Fibroblast of peridontal ligament (primary cell): Measurements from ENCODE around the gene CFAP74.
"Not testable (repeated sequence)": the region's sequence is repeated elsewhere in the genome, so short reads cannot be mapped to it uniquely, and the experiment has no call there.

ENCODE experiments used
- DNase-seq: peaks from one replicate; pipeline ENCODE4 v3.0.0-alpha.2; 2010; ENCODE audit errors: extremely low read depth

Gene CFAP74

DNA sequence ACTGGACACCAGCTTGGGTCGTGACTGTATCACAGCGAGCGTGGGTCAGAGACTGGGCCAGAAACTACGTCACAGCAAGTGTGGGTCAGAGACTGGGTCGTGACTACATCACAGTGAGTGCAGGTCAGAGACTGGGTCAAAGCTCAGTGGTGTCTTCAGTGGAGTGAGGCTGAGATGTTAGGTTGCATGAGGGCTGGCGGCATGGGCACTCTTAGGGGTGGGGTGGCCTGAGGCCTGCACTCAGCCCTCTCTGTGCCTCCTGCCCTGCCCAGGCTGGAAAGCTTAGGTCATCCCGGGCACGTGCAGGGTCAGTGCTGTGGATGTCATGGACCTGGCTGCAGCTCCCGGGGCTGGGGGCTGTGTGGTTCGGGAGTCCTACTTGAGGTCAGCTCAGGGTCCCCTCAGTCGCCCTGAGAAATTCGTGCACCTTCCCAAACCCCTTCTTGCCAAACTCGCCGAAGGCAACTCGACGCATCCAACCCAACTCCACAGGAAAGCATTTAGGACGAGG lies 19.0 kb downstream of the CFAP74 start:
- no peak for DNase-seq

DNA sequence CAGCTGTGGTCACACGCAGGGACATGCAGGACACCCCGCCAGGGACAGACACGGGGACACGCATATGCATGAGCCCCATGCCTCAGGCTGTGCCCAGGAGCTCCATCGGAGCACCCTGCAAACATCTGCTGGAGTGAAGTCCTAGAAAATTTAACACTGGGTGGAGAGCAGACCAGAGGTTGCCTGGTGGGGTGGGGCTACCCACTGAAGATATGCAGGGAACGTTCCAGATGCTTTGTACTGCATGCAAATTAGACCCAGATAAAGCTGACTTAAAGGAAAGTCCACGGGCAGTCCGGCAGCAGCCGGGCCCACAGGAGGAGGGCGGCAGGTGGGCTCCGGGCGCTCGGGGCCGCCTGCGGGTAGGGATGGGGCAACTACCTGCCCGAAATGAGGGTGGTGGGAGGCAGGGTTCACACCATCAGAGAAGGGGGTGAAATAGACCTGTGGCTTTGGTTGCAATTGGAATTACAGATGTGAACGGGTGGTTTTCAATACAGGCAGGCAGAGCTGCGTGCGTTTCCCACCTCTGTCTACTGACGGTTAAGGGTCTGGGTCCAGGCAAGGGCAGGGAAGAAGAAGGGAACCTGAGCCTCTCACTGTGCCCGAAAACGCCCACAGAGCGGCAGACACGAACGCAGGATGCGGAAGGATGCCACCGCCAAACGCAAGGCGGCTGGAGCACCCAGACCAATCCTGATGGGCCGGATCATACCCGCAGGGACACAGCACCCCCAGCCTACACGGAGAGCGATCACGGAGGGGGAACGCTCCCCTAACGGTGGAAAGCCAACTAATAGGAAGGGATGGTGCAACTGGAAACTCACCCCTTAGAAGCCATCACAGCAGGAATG lies 21.0 kb downstream of the CFAP74 start:
- DNase-seq: no peak

- DNase-seq: not testable (repeated sequence)
Observed at GRCh38 chr1:1981631-1982327, 21.8 kb downstream of the CFAP74 start.

GRCh38 chr1:1981142-1981500 lies 22.5 kb downstream of the CFAP74 start:
- DNase-seq: no peak

- DNase-seq: no peak
Observed at GRCh38 chr1:1980467-1981141, 23.0 kb downstream of the CFAP74 start.

DNA sequence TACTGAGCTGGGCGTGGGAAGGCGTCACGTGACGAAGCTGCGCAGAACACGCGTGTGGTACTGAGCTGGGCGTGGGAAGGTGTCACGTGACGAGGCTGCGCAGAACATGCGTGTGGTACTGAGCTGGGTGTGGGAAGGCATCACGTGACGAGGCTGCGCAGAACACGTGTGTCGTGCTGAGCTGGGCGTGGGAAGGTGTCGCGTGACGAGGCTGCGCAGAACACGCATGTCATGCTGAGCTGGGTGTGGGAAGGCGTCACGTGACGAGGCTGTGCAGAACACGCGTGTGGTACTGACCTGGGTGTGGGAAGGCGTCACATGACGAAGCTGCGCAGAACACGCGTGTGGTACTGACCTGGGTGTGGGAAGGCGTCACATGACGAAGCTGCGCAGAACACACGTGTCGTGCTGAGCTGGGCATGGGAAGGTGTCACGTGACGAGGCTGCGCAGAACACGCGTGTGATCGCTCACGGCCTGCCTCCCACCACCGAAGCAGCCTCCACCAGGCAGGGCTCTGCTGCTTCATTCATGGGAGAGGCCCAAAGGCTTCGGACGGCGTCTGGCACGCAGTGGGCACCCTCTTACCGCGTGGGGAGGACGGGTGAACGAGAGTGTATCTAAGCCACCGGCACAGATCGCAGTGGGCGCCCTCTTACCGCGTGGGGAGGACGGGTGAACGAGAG lies 24.0 kb downstream of the CFAP74 start:
- no peak for DNase-seq

- not testable (repeated sequence) for DNase-seq
Observed at GRCh38 chr1:1978690-1979481, 24.7 kb downstream of the CFAP74 start.

GRCh38 chr1:1978108-1978507 lies 25.5 kb downstream of the CFAP74 start:
- no peak for DNase-seq

DNA sequence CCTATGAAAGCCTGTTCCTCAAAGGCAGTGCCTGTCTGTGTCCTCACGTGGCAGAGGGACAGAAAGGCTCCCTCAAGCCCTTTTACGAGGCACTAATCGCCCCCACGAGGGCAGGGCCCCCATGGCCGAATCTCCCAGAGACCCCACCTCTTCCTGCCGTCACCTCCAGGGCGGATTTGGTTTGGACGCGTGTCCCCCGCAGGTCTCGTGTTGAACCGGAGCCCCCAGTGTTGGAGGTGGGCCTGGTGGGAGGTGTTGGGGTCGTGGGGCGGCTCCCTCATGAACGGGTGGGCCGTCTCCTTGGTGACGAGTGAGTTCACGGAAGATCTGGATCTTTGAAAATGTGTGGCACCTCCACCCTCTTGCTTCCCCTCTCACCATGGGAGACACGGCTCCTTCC lies 27.6 kb downstream of the CFAP74 start:
- DNase-seq: no peak

DNA sequence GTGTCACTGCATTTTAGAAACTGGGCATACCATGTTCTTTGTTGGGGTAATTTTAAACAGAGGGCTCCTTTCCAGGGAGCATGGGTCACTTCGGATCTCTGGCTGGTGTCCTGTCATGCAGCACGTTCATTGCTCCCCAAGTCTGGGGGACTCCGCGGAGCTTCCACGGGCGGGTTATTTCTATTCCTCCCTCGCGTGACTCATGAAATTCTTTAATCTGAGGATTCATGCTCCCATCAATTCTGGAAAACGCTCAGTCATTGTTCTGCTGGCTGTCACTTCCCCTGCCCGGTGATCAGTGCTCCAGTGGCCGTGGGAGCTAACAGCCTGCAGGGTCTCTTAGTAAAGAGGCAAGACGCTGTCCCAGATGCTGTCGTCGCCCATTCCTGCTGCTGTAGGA lies 28.1 kb downstream of the CFAP74 start:
- DNase-seq: no peak

GRCh38 chr1:1974834-1975233 lies 28.8 kb downstream of the CFAP74 start:
- DNase-seq: no peak

- DNase-seq: no peak
Observed at GRCh38 chr1:1973716-1974642, 29.6 kb downstream of the CFAP74 start.

DNA sequence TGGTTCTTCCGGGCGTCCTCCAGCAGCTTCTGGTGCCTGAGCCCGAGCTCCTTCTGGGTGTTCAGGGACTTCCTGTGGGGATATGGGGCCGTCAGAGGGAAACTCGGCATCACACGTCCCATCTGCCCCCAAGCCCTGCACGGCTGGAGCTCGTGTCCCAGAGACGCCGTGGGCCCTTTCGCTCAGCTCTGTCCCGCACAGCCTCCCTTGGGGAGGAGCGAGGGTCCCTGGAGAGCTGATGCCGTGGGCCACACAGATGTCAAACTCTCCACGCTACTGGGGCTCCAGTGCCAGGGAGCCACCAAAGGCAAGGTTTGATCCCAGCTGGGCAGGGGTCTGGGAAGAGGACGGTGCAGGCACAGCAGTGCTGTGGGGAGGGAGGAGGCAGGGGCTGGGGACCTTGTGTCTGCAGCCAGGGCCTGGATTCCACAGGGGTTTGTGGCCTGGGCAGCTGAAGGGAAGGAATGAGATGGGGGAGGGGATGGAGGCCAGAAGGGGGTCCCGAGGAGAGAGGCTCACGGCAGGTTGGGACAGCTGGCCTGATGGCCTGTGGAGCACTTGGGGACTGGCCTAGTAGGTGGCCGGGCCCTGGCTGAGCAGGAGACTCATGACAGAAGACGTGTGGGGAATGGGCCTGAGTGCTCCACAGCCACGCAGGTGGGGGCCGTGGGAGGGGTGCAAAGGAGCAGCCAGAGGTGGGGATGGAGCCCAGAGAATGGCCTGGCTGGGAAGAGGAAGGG lies 30.4 kb downstream of the CFAP74 start:
- DNase-seq: no peak

- no peak for DNase-seq
Observed at GRCh38 chr1:1971688-1972087, 31.9 kb downstream of the CFAP74 start.

DNA sequence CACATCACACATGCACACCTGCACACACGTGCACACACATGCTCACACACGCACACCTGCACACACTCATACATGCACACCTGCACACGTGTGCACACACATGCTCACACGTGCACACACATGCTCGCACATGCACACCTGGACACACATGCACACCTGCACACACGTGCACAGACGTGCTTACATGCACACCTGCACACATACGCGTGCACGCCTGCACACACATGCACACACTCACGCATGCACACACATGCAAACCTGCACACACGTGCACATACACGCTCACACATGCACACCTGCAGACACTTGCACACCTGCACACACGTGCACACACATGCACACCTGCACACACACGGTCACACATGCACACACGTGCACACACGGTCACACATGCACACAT lies 32.6 kb downstream of the CFAP74 start:
- DNase-seq: no peak

GRCh38 chr1:1969953-1970716 lies 33.5 kb downstream of the CFAP74 start:
- no peak for DNase-seq

- DNase-seq: no peak
Observed at GRCh38 chr1:1969505-1969900, 34.1 kb downstream of the CFAP74 start.

DNA sequence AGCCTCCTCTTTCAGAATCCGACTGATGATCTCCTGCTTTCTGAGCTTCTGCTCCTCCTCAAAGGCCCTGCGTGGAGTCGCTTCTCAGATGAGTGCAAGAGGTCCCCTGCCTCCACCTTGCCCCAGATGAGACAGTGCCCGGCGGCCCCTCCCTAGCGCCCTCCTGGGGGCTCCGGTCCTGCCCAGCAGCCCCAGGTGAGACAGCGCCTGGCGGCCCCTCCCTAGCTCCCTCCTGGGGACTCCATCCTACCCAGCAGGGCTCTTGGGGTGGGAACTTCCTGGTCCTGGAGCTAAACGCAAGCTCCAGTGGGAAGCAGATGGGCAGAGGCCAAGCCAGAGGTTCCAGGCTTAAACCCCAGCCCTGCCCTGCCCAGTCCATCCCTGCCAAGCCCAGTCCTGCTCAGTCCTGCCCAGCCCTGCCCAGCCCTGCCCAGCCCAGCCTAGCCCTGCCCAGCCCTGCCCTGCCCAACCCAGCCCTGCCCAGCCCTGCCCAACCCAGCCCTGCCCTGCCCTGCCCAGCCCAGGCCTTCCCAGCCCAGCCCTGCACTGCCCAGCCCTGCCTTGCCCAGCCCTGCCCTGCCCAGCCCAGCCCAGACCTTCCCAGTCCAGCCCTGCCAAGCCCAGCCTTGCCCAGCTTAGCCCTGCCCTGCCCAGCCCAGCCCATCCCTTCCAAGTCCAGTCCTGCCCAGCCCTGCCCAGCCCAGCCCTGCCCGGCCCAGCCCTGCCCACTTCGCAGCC lies 34.6 kb downstream of the CFAP74 start:
- DNase-seq: no peak
